ENCODE data around the gene LMBR1. TPM values are rescaled to one million over a fixed set of nuclear protein-coding genes. Genes with fewer than 3 reads are reported as not detected.
"Not testable (repeated sequence)": the region's sequence is repeated elsewhere in the genome, so short reads cannot be mapped to it uniquely, and the experiment has no call there.

The LMBR1 gene
- total RNA-seq, 2 donors from 2014 or later = 38.7 to 48.0 TPM

DNA sequence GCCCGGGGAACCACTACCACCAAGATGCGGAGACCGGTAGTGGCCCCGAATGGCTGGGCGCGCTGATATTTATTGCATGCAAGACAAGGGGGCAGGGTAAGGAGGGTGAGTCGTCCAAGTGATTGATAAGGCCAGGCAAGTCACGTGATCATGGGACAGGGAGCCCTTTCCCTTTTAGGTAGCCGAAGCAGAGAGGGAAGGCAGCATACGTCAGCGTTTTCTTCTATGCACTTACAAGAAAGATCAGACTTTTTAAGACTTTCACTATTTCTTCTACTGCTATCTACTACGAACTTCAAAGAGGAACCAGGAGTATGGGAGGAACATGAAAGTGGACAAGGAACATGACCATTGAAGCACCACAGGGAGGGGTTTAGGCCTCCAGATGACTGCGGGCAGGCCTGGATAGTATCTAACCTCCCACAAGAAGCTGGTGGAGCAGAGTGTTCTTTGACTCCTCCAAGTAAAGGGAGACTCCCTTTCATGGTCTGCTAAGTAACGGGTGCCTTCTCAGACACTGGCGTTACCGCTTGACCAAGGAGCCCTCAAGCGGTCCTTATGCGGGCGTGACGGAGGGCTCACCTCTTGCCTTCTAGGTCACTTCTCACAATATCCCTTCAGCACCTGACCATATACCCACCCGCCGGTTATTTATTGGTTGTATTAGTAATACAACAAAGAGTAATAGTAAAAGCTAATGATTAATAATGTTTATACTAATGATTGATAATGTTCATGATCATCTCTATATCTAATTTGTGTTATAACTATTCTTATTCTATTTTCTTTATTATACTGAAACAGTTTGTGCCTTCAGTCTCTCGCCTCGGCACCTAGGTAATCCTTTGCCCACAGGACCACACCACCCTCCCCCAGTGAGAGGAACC, 27.7 kb upstream of the LMBR1 start:
- peaks cover 24% of the 10 kb centered on the region for H3K4me1 Mint-ChIP-seq
- not testable (repeated sequence) for H3K36me3 Mint-ChIP-seq (ENCODE audit: low read depth); H3K4me3 Mint-ChIP-seq; H3K9me3 Mint-ChIP-seq; H3K27ac Mint-ChIP-seq; ATAC-seq (replicated peaks)
- peaks cover 13% of the 10 kb centered on the region for H3K27me3 Mint-ChIP-seq

DNA sequence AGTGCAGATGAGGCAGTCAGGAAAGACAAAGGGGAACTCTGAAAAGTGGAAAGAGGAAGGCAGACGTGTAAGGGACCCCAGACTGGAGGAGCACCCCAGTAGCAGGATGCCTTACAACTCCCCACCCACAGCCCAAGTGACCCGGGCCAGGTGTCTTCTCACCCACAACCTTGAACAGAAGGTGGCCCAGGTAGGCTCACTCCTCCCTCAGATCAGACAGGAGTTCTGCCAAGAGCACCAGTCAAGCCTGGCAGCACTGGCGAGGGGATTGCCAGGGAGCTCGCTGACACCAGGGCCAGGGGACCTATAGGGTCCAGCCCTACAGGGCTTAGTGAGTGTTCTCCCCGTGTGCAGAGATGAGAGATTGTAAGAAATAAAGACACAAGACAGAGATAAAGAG, 27.1 kb upstream of the LMBR1 start:
- peaks cover 24% of the 10 kb centered on the region for H3K4me1 Mint-ChIP-seq
- peaks cover 14% of the 10 kb centered on the region for H3K27me3 Mint-ChIP-seq
- H3K27ac Mint-ChIP-seq = no peak overlapping the region
- peaks cover 3% of the 10 kb centered on the region for H3K9me3 Mint-ChIP-seq
- no peak for ATAC-seq (replicated peaks)
- no peaks in the 10 kb centered on the region for H3K36me3 Mint-ChIP-seq (ENCODE audit: low read depth)
- H3K4me3 Mint-ChIP-seq = no peak overlapping the region

GRCh38 chr7:156919132-156919713, 26.2 kb upstream of the LMBR1 start:
- Mint-ChIP-seq H3K9me3 (peaks cover 3% of the 10 kb centered on the region), H3K4me1 (peaks cover 21% of the 10 kb centered on the region), H3K36me3 (ENCODE audit: low read depth) (no peaks in the 10 kb centered on the region), H3K27ac (no peak overlapping the region), H3K4me3 (peak overlapping the region; percentile 22), H3K27me3 (peaks cover 14% of the 10 kb centered on the region)
- ATAC-seq (replicated peaks) = no peak

- Mint-ChIP-seq H3K36me3 (ENCODE audit: low read depth) (no peaks in the 10 kb centered on the region), H3K4me1 (peaks cover 19% of the 10 kb centered on the region), H3K27ac (peak overlapping the region; percentile 45), H3K9me3 (peaks cover 3% of the 10 kb centered on the region), H3K4me3 (peak overlapping the region; percentile 22), H3K27me3 (peaks cover 14% of the 10 kb centered on the region)
- peak; percentile 71 for ATAC-seq (replicated peaks)
Measured at GRCh38 chr7:156918635-156919034, 25.7 kb upstream of the LMBR1 start.

DNA sequence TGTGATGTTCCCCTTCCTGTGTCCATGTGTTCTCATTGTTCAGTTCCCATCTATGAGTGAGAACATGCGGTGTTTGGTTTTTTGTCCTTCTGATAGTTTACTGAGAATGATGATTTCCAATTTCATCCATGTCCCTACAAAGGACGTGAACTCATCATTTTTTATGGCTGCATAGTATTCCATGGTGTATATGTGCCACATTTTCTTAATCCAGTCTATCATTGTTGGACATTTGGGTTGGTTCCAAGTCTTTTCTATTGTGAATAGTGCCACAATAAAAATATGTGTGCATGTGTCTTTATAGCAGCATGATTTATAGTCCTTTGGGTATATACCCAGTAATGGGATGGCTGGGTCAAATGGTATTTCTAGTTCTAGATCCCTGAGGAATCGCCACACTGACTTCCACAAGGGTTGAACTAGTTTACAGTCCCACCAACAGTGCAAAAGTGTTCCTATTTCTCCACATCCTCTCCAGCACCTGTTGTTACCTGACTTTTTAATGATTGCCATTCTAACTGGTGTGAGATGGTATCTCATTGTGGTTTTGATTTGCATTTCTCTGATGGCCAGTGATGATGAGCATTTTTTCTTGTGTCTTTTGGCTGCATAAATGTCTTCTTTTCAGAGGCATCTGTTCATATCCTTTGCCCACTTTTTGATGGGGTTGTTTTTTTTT, 16.7 kb upstream of the LMBR1 start:
- H3K4me1 Mint-ChIP-seq; H3K36me3 Mint-ChIP-seq (ENCODE audit: low read depth); H3K4me3 Mint-ChIP-seq; H3K9me3 Mint-ChIP-seq; H3K27me3 Mint-ChIP-seq; ATAC-seq (replicated peaks); H3K27ac Mint-ChIP-seq: not testable (repeated sequence)

DNA sequence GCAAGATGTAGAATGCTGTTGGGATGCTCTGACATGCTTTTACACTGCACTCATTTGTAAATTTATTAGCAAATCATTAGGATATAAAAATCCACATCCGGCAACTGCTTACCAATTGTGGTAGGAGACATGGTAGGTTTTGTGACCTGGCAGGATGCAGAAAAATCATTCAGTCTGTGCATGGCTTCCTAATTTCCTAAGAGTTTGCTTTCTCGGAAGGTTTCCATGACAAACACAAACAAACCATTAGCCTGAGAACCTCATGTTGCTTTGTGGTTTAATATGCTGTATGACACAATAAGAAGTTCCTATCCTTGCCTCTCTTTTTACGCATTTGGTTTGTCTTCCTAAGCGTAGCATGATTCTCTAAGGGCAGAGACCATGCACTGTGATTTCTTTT, 14.7 kb upstream of the LMBR1 start:
- ATAC-seq (replicated peaks) = no peak
- Mint-ChIP-seq H3K36me3 (ENCODE audit: low read depth) (no peaks in the 10 kb centered on the region), H3K4me1 (peaks cover 3% of the 10 kb centered on the region), H3K27ac (no peak overlapping the region), H3K9me3 (no peaks in the 10 kb centered on the region), H3K4me3 (no peak overlapping the region), H3K27me3 (peaks cover 4% of the 10 kb centered on the region)

DNA sequence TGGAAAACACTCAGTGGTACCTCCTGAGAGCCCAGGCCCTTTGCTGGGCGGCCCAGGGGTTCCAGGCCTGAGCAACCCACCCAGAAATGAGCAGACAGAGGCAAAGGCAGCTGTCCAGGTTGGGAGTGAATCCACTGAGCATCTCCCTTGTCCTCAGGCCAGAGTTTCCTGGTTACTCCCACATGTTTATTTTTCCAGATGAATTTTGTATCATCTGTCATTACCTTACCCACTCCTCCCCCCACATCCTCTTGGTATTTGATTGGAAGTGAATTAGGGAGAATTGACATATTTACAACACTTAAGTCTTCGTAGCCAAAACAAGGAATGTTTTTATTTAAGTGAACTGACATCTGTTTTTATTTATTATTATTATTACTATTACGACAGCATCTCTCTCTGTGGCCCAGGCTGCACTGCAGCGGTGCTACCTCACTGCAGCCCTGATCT, 13.2 kb upstream of the LMBR1 start:
- Mint-ChIP-seq H3K4me3 (no peak overlapping the region), H3K27me3 (no peaks in the 10 kb centered on the region), H3K27ac (no peak overlapping the region), H3K36me3 (ENCODE audit: low read depth) (no peaks in the 10 kb centered on the region), H3K9me3 (no peaks in the 10 kb centered on the region), H3K4me1 (peaks cover 3% of the 10 kb centered on the region)
- no peak for ATAC-seq (replicated peaks)

GRCh38 chr7:156903232-156903909, 10.4 kb upstream of the LMBR1 start:
- Mint-ChIP-seq H3K36me3 (ENCODE audit: low read depth) (no peaks in the 10 kb centered on the region), H3K27ac (no peak overlapping the region), H3K27me3 (no peaks in the 10 kb centered on the region), H3K9me3 (no peaks in the 10 kb centered on the region), H3K4me3 (no peak overlapping the region), H3K4me1 (peaks cover 3% of the 10 kb centered on the region)
- peak; percentile 46 for ATAC-seq (replicated peaks)

DNA sequence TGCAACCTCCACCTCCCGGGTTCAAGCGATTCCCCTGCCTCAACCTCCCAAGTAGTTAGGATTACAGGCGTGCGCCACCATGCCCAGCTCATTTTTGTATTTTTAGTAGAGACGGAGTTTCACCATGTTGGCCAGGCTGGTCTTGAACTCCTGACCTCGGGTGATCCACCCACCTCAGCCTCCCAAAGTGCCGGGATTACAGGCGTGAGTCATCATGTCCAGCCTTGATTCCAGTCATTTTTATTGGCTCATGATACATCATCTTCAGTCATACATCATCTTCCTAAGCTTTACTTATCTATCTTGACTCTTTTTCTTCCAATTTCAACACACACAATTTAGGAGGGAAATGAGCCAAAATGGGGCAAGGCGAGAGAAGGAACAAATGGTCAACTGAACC, 7.1 kb upstream of the LMBR1 start:
- H3K4me1 Mint-ChIP-seq = peaks cover 20% of the 10 kb centered on the region
- ATAC-seq (replicated peaks); H3K27ac Mint-ChIP-seq; H3K36me3 Mint-ChIP-seq (ENCODE audit: low read depth); H3K9me3 Mint-ChIP-seq; H3K4me3 Mint-ChIP-seq; H3K27me3 Mint-ChIP-seq: not testable (repeated sequence)

DNA sequence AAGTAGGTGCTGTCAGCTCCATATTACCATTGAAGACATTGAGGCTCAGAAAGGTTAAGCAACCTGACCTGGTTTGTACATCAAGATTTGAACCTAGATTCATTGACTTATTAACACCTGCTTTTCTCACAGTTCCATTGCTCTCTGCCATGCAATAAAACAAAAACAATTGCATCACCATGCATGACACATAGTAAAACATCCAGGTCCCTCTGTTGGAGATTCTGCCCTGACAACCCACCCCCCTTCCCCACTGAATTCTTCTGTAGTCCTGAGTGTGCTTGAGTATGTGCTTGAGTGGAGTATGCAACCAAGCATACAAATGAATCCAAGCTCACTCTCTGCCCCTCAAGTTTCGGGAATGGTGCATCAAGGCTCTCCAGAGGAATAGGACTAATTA, 6.0 kb upstream of the LMBR1 start:
- H3K27me3 Mint-ChIP-seq = no peaks in the 10 kb centered on the region
- no peaks in the 10 kb centered on the region for H3K36me3 Mint-ChIP-seq (ENCODE audit: low read depth)
- H3K9me3 Mint-ChIP-seq = no peaks in the 10 kb centered on the region
- H3K4me3 Mint-ChIP-seq = no peak overlapping the region
- no peak for ATAC-seq (replicated peaks)
- peaks cover 24% of the 10 kb centered on the region for H3K4me1 Mint-ChIP-seq
- no peak overlapping the region for H3K27ac Mint-ChIP-seq

GRCh38 chr7:156897673-156898072, 4.7 kb upstream of the LMBR1 start:
- no peaks in the 10 kb centered on the region for H3K9me3 Mint-ChIP-seq
- no peak overlapping the region for H3K4me3 Mint-ChIP-seq
- no peak for ATAC-seq (replicated peaks)
- H3K4me1 Mint-ChIP-seq = peaks cover 20% of the 10 kb centered on the region
- no peaks in the 10 kb centered on the region for H3K36me3 Mint-ChIP-seq (ENCODE audit: low read depth)
- no peaks in the 10 kb centered on the region for H3K27me3 Mint-ChIP-seq
- no peak overlapping the region for H3K27ac Mint-ChIP-seq

DNA sequence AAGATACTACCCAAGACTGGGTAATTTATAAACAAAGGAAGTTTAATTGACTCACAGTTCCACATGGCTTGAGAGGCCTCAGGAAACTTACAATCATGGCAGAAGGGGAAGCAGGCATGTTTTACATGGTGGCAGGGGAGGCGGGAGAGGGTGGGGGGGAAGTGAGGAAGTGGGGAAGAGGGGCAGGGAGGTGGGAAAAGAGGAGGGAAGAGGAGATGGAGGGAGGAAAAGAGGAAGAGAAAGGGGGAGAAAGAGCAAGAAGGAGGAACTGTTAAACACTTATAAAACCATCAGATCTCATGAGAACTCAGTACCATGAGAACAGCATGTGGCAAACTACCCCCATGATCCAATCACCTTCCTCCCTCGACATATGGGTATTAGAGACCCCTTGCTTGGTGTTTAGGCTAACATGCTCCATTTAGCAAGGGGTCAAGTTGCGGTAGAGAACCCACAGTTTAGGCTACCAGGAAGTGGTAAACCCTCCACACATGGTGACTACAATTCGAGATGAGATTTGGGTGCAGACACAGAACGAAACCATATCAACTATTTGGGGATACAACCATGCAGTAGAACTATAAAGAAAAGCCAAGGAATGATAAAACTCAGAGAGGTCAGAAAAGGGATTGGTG, 3.5 kb upstream of the LMBR1 start:
- ATAC-seq (replicated peaks) = no peak
- peak overlapping the region; percentile 57 for H3K27ac Mint-ChIP-seq
- H3K27me3 Mint-ChIP-seq = no peaks in the 10 kb centered on the region
- H3K9me3 Mint-ChIP-seq = no peaks in the 10 kb centered on the region
- H3K4me1 Mint-ChIP-seq = peaks cover 24% of the 10 kb centered on the region
- peak overlapping the region; percentile 87 for H3K4me3 Mint-ChIP-seq
- no peaks in the 10 kb centered on the region for H3K36me3 Mint-ChIP-seq (ENCODE audit: low read depth)

GRCh38 chr7:156895024-156895780, 2.2 kb upstream of the LMBR1 start:
- no peaks in the 10 kb centered on the region for H3K27me3 Mint-ChIP-seq
- no peaks in the 10 kb centered on the region for H3K9me3 Mint-ChIP-seq
- peak overlapping the region; percentile 28 for H3K27ac Mint-ChIP-seq
- ATAC-seq (replicated peaks) = no peak
- H3K36me3 Mint-ChIP-seq (ENCODE audit: low read depth) = no peaks in the 10 kb centered on the region
- H3K4me3 Mint-ChIP-seq = peak overlapping the region; percentile 87
- H3K4me1 Mint-ChIP-seq = peaks cover 29% of the 10 kb centered on the region
